K562 (cell line): ENCODE measurements around the gene FOXJ1. TPM values are rescaled to one million over a fixed set of nuclear protein-coding genes. Genes with fewer than 3 reads are reported as not detected.
A peak's percentile ranks its signal among the peaks of the same experiment; 100 is the strongest.

Source experiments
- ATAC-seq: fragments of 200-7000 bp; cut with Tn5 transposase; 3 replicates; pipeline ENCODE4 v1.9.1; 2020; ENCODE audit warnings: moderate library complexity
- BruUV-seq: library from RNA; stranded (reverse); fragments of 400-500 nt; replicated peaks from 2 replicates; lab custom pipeline; 2021; lab: Mats Ljungman, UMichigan
- CTCF ChIA-PET: fragments of 300-600 bp; formaldehyde crosslinking; extraction: SDS; loops from one replicate; lab custom pipeline; 2021; ENCODE audit warnings: low intra/inter-chr PET ratio; lab: Yijun Ruan, JAX
- POLR2A ChIA-PET: fragments of 300-600, 350-650 bp; sonication (Branson Sonifier 250); formaldehyde crosslinking; extraction: SDS; loops from one replicate; lab custom pipeline; 2021; ENCODE audit warnings: antibody characterized with exemption, inconsistent platforms; lab: Yijun Ruan, JAX
- DNase-seq, 4 experiments: peaks; one replicate each; pipeline versions ENCODE4 v3.0.0 to v3.0.0-alpha.2; 2011 to 2018; ENCODE audit warnings: low spot score in 3 of 4, mixed read lengths in 3 of 4; ENCODE audit errors: extremely low read depth in 1 of 4
- FAIRE-seq: peaks from 2 replicates; lab custom pipeline; 2011; peaks lifted over from hg19 to GRCh38; lab: Jason Lieb, UNC
- H2AFZ ChIP-seq: 2 replicates; pipeline ENCODE4 v1.6.0; 2011; ENCODE audit warnings: low read depth, low read length, control low read depth, inconsistent platforms
- H3K27ac ChIP-seq: fragments of 200-600 bp; 3 replicates; pipeline ENCODE4 v1.8.0; 2011; ENCODE audit warnings: low read depth, mild to moderate bottlenecking, control low read depth, inconsistent platforms, low read length, moderate library complexity, mixed read lengths; ENCODE audit errors: extremely low read depth
- H3K27me3 ChIP-seq, 2 experiments: fragments of 300-600 bp in 1 of 2; 2 replicates in 1 of 2; 3 replicates in 1 of 2; pipeline versions ENCODE4 v1.6.0 to v1.8.0; 2011; ENCODE audit warnings: inconsistent platforms in 2 of 2, low read length in 2 of 2, mild to moderate bottlenecking in 1 of 2, mixed read lengths in 1 of 2, moderate library complexity in 1 of 2; ENCODE audit not compliant: control insufficient read depth in 2 of 2, insufficient read depth in 2 of 2
- H3K36me3 ChIP-seq: fragments of 300-600 bp; 3 replicates; pipeline ENCODE4 v1.8.0; 2011; ENCODE audit warnings: mild to moderate bottlenecking, low read length, inconsistent platforms; ENCODE audit not compliant: control insufficient read depth, insufficient read depth
- H3K4me1 ChIP-seq, 2 experiments: fragments of 200-600 bp in 1 of 2; replicated peaks in 1 of 2; 2 replicates in 1 of 2; 3 replicates in 1 of 2; pipeline versions ENCODE4 v1.5.1 to v1.8.0; 2011; ENCODE audit warnings: inconsistent platforms in 2 of 2, low read length in 2 of 2, mild to moderate bottlenecking in 1 of 2, mixed read lengths in 1 of 2, moderate library complexity in 1 of 2; ENCODE audit not compliant: control insufficient read depth in 2 of 2, insufficient read depth in 2 of 2
- H3K4me2 ChIP-seq: 2 replicates; pipeline ENCODE4 v1.6.1; 2011; ENCODE audit warnings: low read length, control low read depth, inconsistent platforms, mixed read lengths; ENCODE audit not compliant: insufficient read depth
- H3K4me3 ChIP-seq: fragments of 200-600 bp; sonication (generic), shearing (Covaris generic); 2 replicates; pipeline ENCODE4 v1.5.1; 2016; ENCODE audit warnings: control low read depth, inconsistent platforms
- H3K79me2 ChIP-seq: fragments of 200-600 bp; 3 replicates; pipeline ENCODE4 v1.8.0; 2011; ENCODE audit warnings: low read length, inconsistent platforms; ENCODE audit not compliant: control insufficient read depth, insufficient read depth
- H3K9ac ChIP-seq, 2 experiments: 2 replicates each; pipeline versions ENCODE4 v1.6.0 to v1.6.1; 2011; ENCODE audit warnings: low read depth in 2 of 2, low read length in 2 of 2, control low read depth in 1 of 2, inconsistent platforms in 1 of 2, mild to moderate bottlenecking in 1 of 2, mixed read lengths in 1 of 2; ENCODE audit not compliant: insufficient read depth in 1 of 2
- H3K9me1 ChIP-seq: one replicate; pipeline ENCODE4 v1.6.0; 2011; ENCODE audit warnings: inconsistent platforms, mild to moderate bottlenecking, low read length, moderate library complexity; ENCODE audit not compliant: control insufficient read depth, insufficient read depth
- H3K9me3 ChIP-seq: replicated peaks from 2 replicates; pipeline ENCODE4 v1.5.1; 2011; ENCODE audit warnings: low read depth, low read length, inconsistent platforms; ENCODE audit not compliant: control insufficient read depth, insufficient read depth
- H4K20me1 ChIP-seq: replicated peaks from 2 replicates; pipeline ENCODE4 v1.6.1; 2011; ENCODE audit warnings: low read length, inconsistent platforms, mixed read lengths; ENCODE audit not compliant: control insufficient read depth, insufficient read depth
- DACH1 ChIP-seq: fragments of 450-650 bp; IDR thresholded peaks from 2 replicates; pipeline ENCODE4 v1.6.1; 2018; ENCODE audit not compliant: partially characterized antibody
- DNMT1 ChIP-seq: fragments of 450-650 bp; IDR thresholded peaks from 2 replicates; pipeline ENCODE4 v1.6.1; 2016; ENCODE audit warnings: antibody characterized with exemption, mild to moderate bottlenecking
- ELF2 ChIP-seq: fragments of 250-450 bp; sonication (Bioruptor Pico); IDR thresholded peaks from 2 replicates; pipeline ENCODE4 v1.5.0; 2021; ENCODE audit warnings: mild to moderate bottlenecking
- HDAC3 ChIP-seq: fragments of 450-650 bp; IDR thresholded peaks from 2 replicates; pipeline ENCODE4 v1.6.1; 2018; ENCODE audit warnings: borderline replicate concordance, mild to moderate bottlenecking, moderate library complexity; ENCODE audit not compliant: partially characterized antibody
- HNRNPH1 ChIP-seq: fragments of 200-400 bp; formaldehyde crosslinking; optimal IDR thresholded peaks from 2 replicates; pipeline ENCODE3; 2017; ENCODE audit warnings: low read depth, mild to moderate bottlenecking, low read length, moderate library complexity
- MAFF ChIP-seq: IDR thresholded peaks from 2 replicates; pipeline ENCODE4 v1.6.1; 2012; ENCODE audit warnings: low read length, improper control_type of control experiment
- MTA2 ChIP-seq: fragments of 450-650 bp; IDR thresholded peaks from 2 replicates; pipeline ENCODE4 v1.6.1; 2016; ENCODE audit warnings: low read depth
- NUFIP1 ChIP-seq: fragments of 450-650 bp; IDR thresholded peaks from 2 replicates; pipeline ENCODE4 v1.6.1; 2018; ENCODE audit not compliant: partially characterized antibody
- PRMT5 ChIP-seq: sonication (generic); formaldehyde crosslinking; IDR thresholded peaks from 2 replicates; pipeline ENCODE4 v1.5.0; 2020; ENCODE audit warnings: missing genetic modification reagents
- SRSF7 ChIP-seq: fragments of 200-400 bp; formaldehyde crosslinking; optimal IDR thresholded peaks from 2 replicates; pipeline ENCODE3; 2017; ENCODE audit warnings: mild to moderate bottlenecking, low read depth, low read length
- ZNF253 ChIP-seq: fragments of 250-450 bp; sonication (Bioruptor Pico); conservative IDR thresholded peaks from 2 replicates; pipeline ENCODE4 v1.6.1; 2021; ENCODE audit warnings: mild to moderate bottlenecking
- ZNF316 ChIP-seq: fragments of 450-650 bp; IDR thresholded peaks from 2 replicates; pipeline ENCODE4 v1.6.1; 2016
- WGBS: fragments of 100-300 bp; shearing (Covaris generic); methylation state at CpG from one replicate; pipeline ENCODE4 v1.1.6; 2016; ENCODE audit warnings: low coverage, mixed read lengths; ENCODE audit not compliant: insufficient coverage; ENCODE audit errors: missing lambda C conversion rate; 5-methylcytosine and 5-hydroxymethylcytosine counted together
- in situ Hi-C: fragments of 300-500 bp; cut with MboI; formaldehyde crosslinking; loops from 4 replicates; pipeline ENCODE4 v1.15.0; 2018; ENCODE audit warnings: inconsistent platforms, mixed read lengths
- intact Hi-C: fragments of 100-400 bp; cut with micrococcal nuclease; formaldehyde crosslinking; loops from 2 replicates; pipeline ENCODE4 v1.14.2; 2022
- polyA plus RNA-seq, 8 experiments: library from polyadenylated mRNA; depleted of rRNA in 4 of 8; stranded (reverse) in 5 of 8; unstranded in 3 of 8; fragments of >200 nt; fragmentation: Nextera tagmentation in 2 of 8; fragmentation: Illumina TruSeq in 1 of 8; extraction: Ambion mirVana in 2 of 8; extraction: Trizol in 1 of 8; gene quantifications; 2 replicates each; pipeline versions ENCODE4 v1.2.1 to v1.2.3, GENCODE V29; 2011 to 2014; ENCODE audit warnings: inconsistent platforms in 1 of 8, missing spikeins in 1 of 8
- total RNA-seq, 7 experiments: library from RNA; depleted of rRNA in 6 of 7; stranded (reverse); fragments of >200 nt in 6 of 7; fragmentation: Illumina TruSeq in 2 of 7; extraction: Trizol in 2 of 7; gene quantifications; 2 replicates each; pipeline versions ENCODE4 v1.2.1 to v1.2.3, GENCODE V29; 2011 to 2021; ENCODE audit warnings: low replicate concordance in 1 of 7
- TF ChIP-seq, protein P1 (sequence below): fragments of 450-650 bp; IDR thresholded peaks from 2 replicates; pipeline ENCODE4 v1.6.1; 2017; ENCODE audit warnings: antibody characterized with exemption
- TF ChIP-seq, protein P2 (sequence below): sonication (generic); formaldehyde crosslinking; IDR thresholded peaks from 2 replicates; pipeline ENCODE4 v1.8.0; 2022; ENCODE audit warnings: mild to moderate bottlenecking, missing genetic modification reagents
- TF ChIP-seq, protein P3 (sequence below): sonication (generic); formaldehyde crosslinking; IDR thresholded peaks from 2 replicates; pipeline ENCODE4 v1.9.0; 2022; ENCODE audit warnings: mild to moderate bottlenecking, missing genetic modification reagents
- TF ChIP-seq, protein P4 (sequence below): sonication (generic); formaldehyde crosslinking; IDR thresholded peaks from 2 replicates; pipeline ENCODE4 v1.9.0; 2022; ENCODE audit warnings: mild to moderate bottlenecking, missing genetic modification reagents

FOXJ1 gene
- total and polyA plus RNA-seq, 9 of the 15 experiments (the other 6 are each of a cell fraction or from before 2014, with no cell fraction given), result 0.07 TPM; not detected in 8

DNA sequence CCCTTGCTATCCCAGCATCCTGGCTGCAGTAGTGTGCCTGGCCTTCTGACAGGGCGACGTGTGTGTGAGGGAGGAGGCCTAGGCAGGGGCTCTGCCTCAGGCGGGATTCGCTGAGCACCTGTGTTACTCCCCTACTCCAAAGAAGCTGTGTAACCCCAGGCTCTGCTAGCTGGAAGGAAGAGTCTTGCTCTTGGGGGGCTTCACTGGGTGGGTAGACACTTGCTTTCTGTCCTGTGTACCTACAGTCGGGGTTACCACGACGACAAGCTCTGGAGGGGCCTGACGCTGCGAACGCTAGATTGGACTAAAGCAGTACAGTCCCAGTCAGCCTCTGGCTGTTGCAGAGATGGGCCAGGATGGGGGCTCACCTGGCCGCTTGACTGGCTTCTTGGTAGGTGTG, 47.0 kb downstream of the FOXJ1 start (continued):
- TF ChIP-seq PRMT5 (CRISPR knock-in tag) (no peak), NUFIP1 (no peak), MAFF (no peak), MTA2 (no peak)
- TF ChIP-seq, all 486 proteins: peak for 0

DNA sequence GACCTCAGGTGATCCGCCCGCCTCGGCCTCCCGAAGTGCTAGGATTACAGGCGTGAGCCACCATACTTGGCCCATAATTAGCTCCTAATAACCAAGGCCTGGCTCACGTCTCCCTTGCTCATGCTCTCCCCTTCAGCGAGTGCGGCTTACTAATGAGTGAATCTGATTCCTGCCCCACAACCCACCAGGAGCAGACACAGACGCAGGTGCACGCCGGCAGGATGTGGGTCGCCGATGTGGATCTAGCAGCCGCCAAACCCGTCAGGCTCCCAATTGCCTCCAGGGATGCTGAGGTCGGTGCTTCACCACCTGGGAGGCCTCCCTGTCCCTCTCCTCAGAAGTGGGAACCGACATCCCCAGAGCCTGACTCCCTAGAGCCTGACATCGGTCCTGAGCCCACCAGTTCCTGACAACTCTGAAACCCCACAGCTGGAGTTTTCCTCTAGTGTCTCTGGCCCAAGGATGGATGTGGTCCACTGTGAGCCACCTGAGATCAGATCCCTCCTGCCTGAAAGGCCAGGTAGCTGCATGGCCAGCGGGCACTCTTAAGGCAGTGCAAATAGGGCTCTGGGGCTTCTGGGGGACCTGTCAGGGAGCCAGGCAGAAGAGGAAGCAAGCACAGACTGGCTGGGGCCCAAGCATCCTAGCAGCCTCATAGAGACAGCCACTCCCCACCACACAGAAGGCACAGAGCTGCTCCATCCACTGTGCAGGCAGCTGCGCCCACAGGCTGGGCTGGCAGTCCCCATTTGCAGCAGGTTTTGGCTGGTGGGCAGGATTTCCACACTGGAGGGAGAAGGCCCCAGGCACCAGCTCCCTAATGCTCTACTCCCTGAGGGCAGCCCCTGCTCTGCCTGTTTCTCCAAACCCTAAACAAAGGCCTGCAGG, 48.3 kb downstream of the FOXJ1 start:
- H3K79me2 ChIP-seq, result no peaks in the 10 kb centered on the region
- H3K9ac ChIP-seq, result no peak overlapping the region
- no peak for FAIRE-seq
- peaks cover 9 to 13% of the 10 kb centered on the region in 2 experiments; a peak in 4 of 5 replicates for H3K4me1 ChIP-seq
- H3K27ac ChIP-seq, result no peak overlapping the region
- intact Hi-C loops, result no loop called here
- no TSS peak for BruUV-seq
- H3K9me1 ChIP-seq, result no peaks in the 10 kb centered on the region
- TF ChIP-seq SRSF7 (no peak), HNRNPH1 (no peak), DACH1 (no peak), DNMT1 (no peak), HDAC3 (no peak), ZNF316 (no peak), ELF2 (CRISPR knock-in tag) (no peak), ZNF253 (no peak)
- TF ChIP-seq, protein P1, sequence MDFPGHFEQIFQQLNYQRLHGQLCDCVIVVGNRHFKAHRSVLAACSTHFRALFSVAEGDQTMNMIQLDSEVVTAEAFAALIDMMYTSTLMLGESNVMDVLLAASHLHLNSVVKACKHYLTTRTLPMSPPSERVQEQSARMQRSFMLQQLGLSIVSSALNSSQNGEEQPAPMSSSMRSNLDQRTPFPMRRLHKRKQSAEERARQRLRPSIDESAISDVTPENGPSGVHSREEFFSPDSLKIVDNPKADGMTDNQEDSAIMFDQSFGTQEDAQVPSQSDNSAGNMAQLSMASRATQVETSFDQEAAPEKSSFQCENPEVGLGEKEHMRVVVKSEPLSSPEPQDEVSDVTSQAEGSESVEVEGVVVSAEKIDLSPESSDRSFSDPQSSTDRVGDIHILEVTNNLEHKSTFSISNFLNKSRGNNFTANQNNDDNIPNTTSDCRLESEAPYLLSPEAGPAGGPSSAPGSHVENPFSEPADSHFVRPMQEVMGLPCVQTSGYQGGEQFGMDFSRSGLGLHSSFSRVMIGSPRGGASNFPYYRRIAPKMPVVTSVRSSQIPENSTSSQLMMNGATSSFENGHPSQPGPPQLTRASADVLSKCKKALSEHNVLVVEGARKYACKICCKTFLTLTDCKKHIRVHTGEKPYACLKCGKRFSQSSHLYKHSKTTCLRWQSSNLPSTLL, result no peak
- TF ChIP-seq, protein P2, sequence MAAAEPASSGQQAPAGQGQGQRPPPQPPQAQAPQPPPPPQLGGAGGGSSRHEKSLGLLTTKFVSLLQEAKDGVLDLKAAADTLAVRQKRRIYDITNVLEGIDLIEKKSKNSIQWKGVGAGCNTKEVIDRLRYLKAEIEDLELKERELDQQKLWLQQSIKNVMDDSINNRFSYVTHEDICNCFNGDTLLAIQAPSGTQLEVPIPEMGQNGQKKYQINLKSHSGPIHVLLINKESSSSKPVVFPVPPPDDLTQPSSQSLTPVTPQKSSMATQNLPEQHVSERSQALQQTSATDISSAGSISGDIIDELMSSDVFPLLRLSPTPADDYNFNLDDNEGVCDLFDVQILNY (CRISPR knock-in tag), result no peak
- TF ChIP-seq, protein P3, sequence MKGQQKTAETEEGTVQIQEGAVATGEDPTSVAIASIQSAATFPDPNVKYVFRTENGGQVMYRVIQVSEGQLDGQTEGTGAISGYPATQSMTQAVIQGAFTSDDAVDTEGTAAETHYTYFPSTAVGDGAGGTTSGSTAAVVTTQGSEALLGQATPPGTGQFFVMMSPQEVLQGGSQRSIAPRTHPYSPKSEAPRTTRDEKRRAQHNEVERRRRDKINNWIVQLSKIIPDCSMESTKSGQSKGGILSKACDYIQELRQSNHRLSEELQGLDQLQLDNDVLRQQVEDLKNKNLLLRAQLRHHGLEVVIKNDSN (CRISPR knock-in tag), result 0 out of 2 replicates have a peak, but pooled peaks have one; percentile 32
- TF ChIP-seq, protein P4, sequence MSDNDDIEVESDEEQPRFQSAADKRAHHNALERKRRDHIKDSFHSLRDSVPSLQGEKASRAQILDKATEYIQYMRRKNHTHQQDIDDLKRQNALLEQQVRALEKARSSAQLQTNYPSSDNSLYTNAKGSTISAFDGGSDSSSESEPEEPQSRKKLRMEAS (CRISPR knock-in tag), result 0 out of 2 replicates have a peak, but pooled peaks have one; percentile 27
- in situ Hi-C loops, result no loop called here
- H3K27me3 ChIP-seq, result no peaks in the 10 kb centered on the region
- no peaks in the 10 kb centered on the region for H3K9me3 ChIP-seq
- ATAC-seq, result no peak
- DNase-seq, result no peak
- WGBS, result 94% methylated on average over 20 of the region's 20 CpGs
- ChIA-PET CTCF (no interaction called here), POLR2A (interaction anchor here (0.6 to 2.5 kb wide), 6 partner anchors 9 to 187 kb away, joined by 3 to 8 read pairs (median 4); no protein-coding TSS in a partner anchor)
- H3K36me3 ChIP-seq, result peaks cover 75% of the 10 kb centered on the region; the same call in 2 of the 3 replicates
- no peak overlapping the region for H2AFZ ChIP-seq
- H3K4me2 ChIP-seq, result no peak overlapping the region
- H4K20me1 ChIP-seq, result no peaks in the 10 kb centered on the region; the same call in 1 of the 2 replicates
- H3K4me3 ChIP-seq, result no peak overlapping the region
